ENCODE results near the gene PTOV1. TPM values are rescaled to one million over a fixed set of nuclear protein-coding genes. Genes with fewer than 3 reads are reported as not detected.
A peak's percentile ranks its signal among the peaks of the same experiment; 100 is the strongest.

Gene PTOV1
- total and polyA plus RNA-seq, 2 of the 8 experiments (the other 6 are each of a cell fraction or from before 2014, with no cell fraction given), result 147 to 251 TPM

DNA sequence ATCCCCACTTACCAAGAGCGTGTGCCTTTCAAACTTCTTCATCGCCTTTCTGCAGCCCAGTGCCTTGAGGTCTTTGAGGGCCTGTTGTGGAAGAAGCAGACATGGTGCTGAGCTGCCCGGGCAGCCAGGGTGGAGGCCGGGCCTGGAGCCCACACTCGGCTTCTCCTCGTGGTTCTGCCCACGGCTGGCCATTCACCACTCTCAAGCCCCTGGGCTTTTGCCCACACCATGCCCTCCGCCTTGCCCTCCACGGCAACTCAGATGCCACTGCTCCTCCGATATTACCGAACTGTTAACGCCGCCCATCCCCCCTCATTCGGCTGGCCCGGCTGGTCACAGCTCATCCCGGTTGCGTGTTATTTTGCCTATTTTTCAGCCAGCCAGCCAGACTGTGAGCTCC lies 40.4 kb downstream of the PTOV1 start:
- no peak overlapping the region for H3K14ac ChIP-seq (ENCODE audit: insufficient read length)
- H4K91ac ChIP-seq (replicated peaks; ENCODE audit: insufficient read length, low read length), result no peak overlapping the region
- H3K4me1 ChIP-seq (replicated peaks in 1 of 4; ENCODE audit: control insufficient read depth in 3 of 4, insufficient read depth in 4 of 4, low read length in 3 of 4), result peaks cover 0 to 10% (median 8%) of the 10 kb centered on the region in 4 experiments; a peak in 5 of 7 replicates
- peak overlapping the region in 1 of 4 experiments; percentile 44; a peak in 3 of 8 replicates for H3K4me3 ChIP-seq (ENCODE audit: extremely low read depth in 1 of 4, insufficient read depth in 2 of 4, low read depth in 3 of 4, low read length in 4 of 4)
- H3K9ac ChIP-seq (replicated peaks in 1 of 4; ENCODE audit: extremely low read depth in 1 of 4, low read depth in 3 of 4, low read length in 3 of 4), result no peak overlapping the region
- H3K9me3 ChIP-seq (ENCODE audit: insufficient read depth in 2 of 2, low read depth in 1 of 2, low read length in 1 of 2), result peaks cover 0 to 10% of the 10 kb centered on the region in 2 experiments; a peak in 3 of 4 replicates
- WGBS, 2 experiments (ENCODE audit: extremely low coverage in 1 of 2, insufficient coverage in 1 of 2, insufficient read length in 1 of 2, insufficient replicate concordance in 2 of 2, low coverage in 1 of 2, low lambda C conversion rate in 2 of 2, missing lambda C conversion rate in 1 of 2), result 90% methylated on average over 17 of the region's 17 CpGs; no CpG with 5 or more reads in 1 of the 2 experiments
- no peaks in the 10 kb centered on the region for H3K79me2 ChIP-seq (ENCODE audit: control insufficient read depth in 1 of 2, insufficient read depth in 2 of 2, low read length in 2 of 2)
- H3K56ac ChIP-seq (replicated peaks; ENCODE audit: insufficient read length, low read depth, low read length), result no peak overlapping the region
- peaks cover 0 to 11% (median 6%) of the 10 kb centered on the region in 4 experiments; a peak in 4 of 7 replicates for H3K27me3 ChIP-seq (replicated peaks in 1 of 4; ENCODE audit: control insufficient read depth in 3 of 4, extremely low read depth in 1 of 4, insufficient read depth in 3 of 4, low read length in 3 of 4)
- peak overlapping the region; percentile 29; the same call in 1 of the 2 replicates for H2BK15ac ChIP-seq (ENCODE audit: low read length)
- no peak overlapping the region for H3K27ac ChIP-seq (ENCODE audit: low read depth, low read length)
- H3K23me2 ChIP-seq (ENCODE audit: low read depth, low read length), result peaks cover 2% of the 10 kb centered on the region; the same call in 1 of the 2 replicates
- H4K20me1 ChIP-seq (replicated peaks in 1 of 2; ENCODE audit: control insufficient read depth in 1 of 2, insufficient read depth in 2 of 2, low read length in 2 of 2), result peaks cover 0 to 5% of the 10 kb centered on the region in 2 experiments
- H3K79me1 ChIP-seq (ENCODE audit: low read depth, low read length), result no peaks in the 10 kb centered on the region
- H4K5ac ChIP-seq (ENCODE audit: insufficient read length, low read depth, low read length), result no peak overlapping the region
- DNase-seq (ENCODE audit: low read depth in 1 of 2, low spot score in 2 of 2) (no peak), FAIRE-seq (no peak)
- no peak overlapping the region; the same call in 1 of the 2 replicates for H3K18ac ChIP-seq (ENCODE audit: extremely low read depth, low read length)
- peak overlapping the region; percentile 60; the same call in 1 of the 2 replicates for H4K8ac ChIP-seq (ENCODE audit: extremely low read depth, insufficient read depth, low read length)
- H3K36me3 ChIP-seq (ENCODE audit: control insufficient read depth in 2 of 4, insufficient read depth in 4 of 4, low read length in 3 of 4), result peaks cover 0 to 10% (median 0%) of the 10 kb centered on the region in 4 experiments; a peak in 2 of 8 replicates
- no peak overlapping the region for H2BK12ac ChIP-seq (ENCODE audit: low read depth, low read length)
- no peak overlapping the region for H3K4ac ChIP-seq (replicated peaks; ENCODE audit: insufficient read length, low read depth, low read length)
- no peak overlapping the region for H2AK5ac ChIP-seq (ENCODE audit: low read depth, low read length)
- H2AFZ ChIP-seq (ENCODE audit: low read length), result no peak overlapping the region
- H2BK20ac ChIP-seq (ENCODE audit: low read length), result no peak overlapping the region
- H3K4me2 ChIP-seq (ENCODE audit: insufficient read depth in 1 of 2, low read depth in 2 of 2, low read length in 2 of 2), result peak overlapping the region in 1 of 2 experiments; percentile 65; a peak in 3 of 4 replicates
- ChIA-PET POLR2A (ENCODE audit: partially characterized antibody) (interaction anchor here (0.8 to 9.5 kb wide), 13 partner anchors 10 to 65 kb away, joined by 3 to 82 read pairs (median 4); partner anchors contain the start of genes AKT1S1, ATF5, NUP62 and TBC1D17), CTCF (ENCODE audit: partially characterized antibody) (interaction anchor here (0.8 to 2.2 kb wide), 5 partner anchors 10 to 245 kb away, joined by 3 to 7 read pairs (median 3); no protein-coding TSS in a partner anchor)
- H2BK120ac ChIP-seq (replicated peaks; ENCODE audit: low read depth, low read length), result no peak overlapping the region
- no peak overlapping the region for H3K23ac ChIP-seq (ENCODE audit: insufficient read length)
- no peak overlapping the region for H2BK5ac ChIP-seq (ENCODE audit: low read depth, low read length)
- TF ChIP-seq EP300 (IDR thresholded peaks at IDR 0.05; ENCODE audit: borderline replicate concordance in 1 of 2, low read depth in 2 of 2, low read length in 2 of 2) (no peak), SAP30 (IDR thresholded peaks at IDR 0.05; ENCODE audit: insufficient read depth, insufficient replicate concordance, low read length) (no peak), MAFK (IDR thresholded peaks at IDR 0.05; ENCODE audit: low read depth, low read length) (no peak), ASH2L (IDR thresholded peaks at IDR 0.05; ENCODE audit: low read length) (no peak), KDM4A (IDR thresholded peaks at IDR 0.05; ENCODE audit: low read depth, low read length, severe bottlenecking) (no peak), SIRT6 (IDR thresholded peaks at IDR 0.05; ENCODE audit: low read length) (no peak), ATF2 (IDR thresholded peaks at IDR 0.05; ENCODE audit: low read length) (no peak), CEBPB (IDR thresholded peaks at IDR 0.05; ENCODE audit: low read depth, low read length) (no peak), E2F6 (IDR thresholded peaks at IDR 0.05) (no peak), CTBP2 (IDR thresholded peaks at IDR 0.05; ENCODE audit: borderline replicate concordance, insufficient read depth, insufficient read length, low read length) (no peak)

All from H1 (cell line).